GM12878 (cell line): ENCODE data around the gene TNFSF9. TPM values are rescaled to one million over a fixed set of nuclear protein-coding genes. Genes with fewer than 3 reads are reported as not detected.

ENCODE experiments used
- ATAC-seq: fragments of 200-7000 bp; cut with Tn5 transposase; 3 replicates; pipeline ENCODE4 v1.9.1; 2020; ENCODE audit warnings: mild to moderate bottlenecking, moderate library complexity
- BruUV-seq: library from RNA; stranded (reverse); fragments of 400-500 nt; replicated peaks from 2 replicates; lab custom pipeline; 2021; lab: Mats Ljungman, UMichigan
- CTCF ChIA-PET: fragments of 300-600 bp; sonication (Branson Sonifier 250); formaldehyde crosslinking; extraction: SDS; loops from one replicate; lab custom pipeline; 2021; ENCODE audit warnings: inconsistent platforms; lab: Yijun Ruan, JAX
- POLR2A ChIA-PET: fragments of 350-600 bp; formaldehyde crosslinking; extraction: SDS; loops from one replicate; lab custom pipeline; 2021; ENCODE audit warnings: inconsistent platforms; lab: Charles Lee
- RAD21 ChIA-PET: fragments of 300-600 bp; sonication (Branson Sonifier 250); formaldehyde crosslinking; loops from one replicate; lab custom pipeline; 2023; ENCODE audit warnings: antibody characterized with exemption; ENCODE audit not compliant: unreplicated experiment; lab: Charles Lee
- SMC1A ChIA-PET: fragments of 300-600 bp; sonication (Branson Sonifier 250); formaldehyde crosslinking; loops from one replicate; lab custom pipeline; 2023; ENCODE audit not compliant: unreplicated experiment, uncharacterized antibody; lab: Charles Lee
- DNase-seq: peaks from one replicate; pipeline ENCODE4 v3.0.0-alpha.2; 2011; ENCODE audit warnings: low read depth, low spot score
- FAIRE-seq: peaks from 3 replicates; lab custom pipeline; 2011; peaks lifted over from hg19 to GRCh38; lab: Jason Lieb, UNC
- H2AFZ ChIP-seq: 2 replicates; pipeline ENCODE4 v1.6.0; 2011; ENCODE audit warnings: low read depth, low read length, control low read depth; ENCODE audit not compliant: control insufficient read depth
- H3K27ac ChIP-seq: 2 replicates; pipeline ENCODE4 v1.5.1; 2011; ENCODE audit warnings: control low read depth; ENCODE audit not compliant: control insufficient read depth, insufficient read depth
- H3K27me3 ChIP-seq, 2 experiments: replicated peaks in 1 of 2; 2 replicates each; pipeline versions ENCODE4 v1.6.0 to v1.6.1; 2011; ENCODE audit warnings: low read length in 1 of 2; ENCODE audit not compliant: control insufficient read depth in 2 of 2, insufficient read depth in 2 of 2
- H3K36me3 ChIP-seq, 2 experiments: 2 replicates each; pipeline ENCODE4 v1.5.1; 2011; ENCODE audit warnings: low read length in 1 of 2; ENCODE audit not compliant: control insufficient read depth in 2 of 2, insufficient read depth in 2 of 2
- H3K4me1 ChIP-seq: 2 replicates; pipeline ENCODE4 v1.6.1; 2011; ENCODE audit warnings: mild to moderate bottlenecking, low read length, moderate library complexity, mixed read lengths; ENCODE audit not compliant: control insufficient read depth, insufficient read depth
- H3K4me2 ChIP-seq: 2 replicates; pipeline ENCODE4 v1.6.0; 2011; ENCODE audit warnings: control low read depth; ENCODE audit not compliant: control insufficient read depth, insufficient read depth
- H3K4me3 ChIP-seq: fragments of 200-600 bp; sonication (generic); 2 replicates; pipeline ENCODE4 v1.5.1; 2016
- H3K79me2 ChIP-seq: 2 replicates; pipeline ENCODE4 v1.6.0; 2011; ENCODE audit warnings: low read length; ENCODE audit not compliant: control insufficient read depth, insufficient read depth
- H3K9ac ChIP-seq: 2 replicates; pipeline ENCODE4 v1.8.0; 2011; ENCODE audit warnings: low read length, control low read depth, mixed read lengths; ENCODE audit not compliant: control insufficient read depth, insufficient read depth
- H3K9me3 ChIP-seq: replicated peaks from 3 replicates; pipeline ENCODE4 v1.5.1; 2011; ENCODE audit warnings: mild to moderate bottlenecking, low read length; ENCODE audit not compliant: control insufficient read depth, insufficient read depth
- H4K20me1 ChIP-seq: 2 replicates; pipeline ENCODE4 v1.6.0; 2011; ENCODE audit not compliant: control insufficient read depth, insufficient read depth
- ATF7 ChIP-seq: fragments of 450-650 bp; IDR thresholded peaks from 2 replicates; pipeline ENCODE4 v1.6.1; 2016; ENCODE audit warnings: low read depth, mild to moderate bottlenecking
- BACH1 ChIP-seq: fragments of 450-650 bp; IDR thresholded peaks from 2 replicates; pipeline ENCODE4 v1.6.1; 2017; ENCODE audit warnings: mild to moderate bottlenecking, borderline replicate concordance
- BCL11A ChIP-seq: IDR thresholded peaks from 2 replicates; pipeline ENCODE4 v1.6.1; 2011; ENCODE audit warnings: low read depth, low read length
- CHD1 ChIP-seq: IDR thresholded peaks from 2 replicates; pipeline ENCODE4 v1.6.1; 2012; ENCODE audit warnings: low read depth, low read length, improper control_type of control experiment
- EP300 ChIP-seq, 2 experiments: fragments of 150-350 bp in 1 of 2; IDR thresholded peaks; 2 replicates each; pipeline ENCODE4 v1.6.1; 2011 to 2012; ENCODE audit warnings: low read depth in 2 of 2, low read length in 2 of 2, borderline replicate concordance in 1 of 2, improper control_type of control experiment in 1 of 2, inconsistent platforms in 1 of 2; ENCODE audit not compliant: control insufficient read depth in 1 of 2
- EZH2 ChIP-seq: IDR thresholded peaks from 2 replicates; pipeline ENCODE4 v1.6.1; 2012; ENCODE audit warnings: low read depth, mild to moderate bottlenecking, control low read depth, inconsistent platforms, low read length, borderline replicate concordance; ENCODE audit not compliant: control insufficient read depth
- MEF2A ChIP-seq: IDR thresholded peaks from 2 replicates; pipeline ENCODE4 v1.6.1; 2011; ENCODE audit warnings: low read depth, mild to moderate bottlenecking, low read length, moderate library complexity; ENCODE audit not compliant: insufficient read depth
- MXI1 ChIP-seq: fragments of 150-350 bp; IDR thresholded peaks from 2 replicates; pipeline ENCODE4 v1.6.1; 2011; ENCODE audit warnings: low read depth, mild to moderate bottlenecking, inconsistent platforms, low read length, improper control_type of control experiment
- POU2F2 ChIP-seq: IDR thresholded peaks from 3 replicates; pipeline ENCODE4 v1.6.1; 2011; ENCODE audit warnings: low read depth, mild to moderate bottlenecking, low read length, borderline replicate concordance
- SUPT20H ChIP-seq: IDR thresholded peaks from 2 replicates; pipeline ENCODE4 v1.6.1; 2011; ENCODE audit warnings: low read depth, mild to moderate bottlenecking, low read length, moderate library complexity, borderline replicate concordance; ENCODE audit not compliant: control insufficient read depth
- WGBS: methylation state at CpG from one replicate; pipeline ENCODE4 v1.1.6; 2016; ENCODE audit warnings: low lambda C conversion rate; ENCODE audit not compliant: insufficient replicate concordance, insufficient coverage; ENCODE audit errors: missing lambda C conversion rate; 5-methylcytosine and 5-hydroxymethylcytosine counted together
- in situ Hi-C: fragments of 300-500 bp; cut with MboI; formaldehyde crosslinking; loops from 9 replicates; pipeline ENCODE4 v1.14.3; 2018; ENCODE audit warnings: mixed read lengths
- intact Hi-C: fragments of 100-400 bp; cut with micrococcal nuclease; formaldehyde crosslinking; loops from one replicate; pipeline ENCODE4 v1.14.2; 2022; ENCODE audit not compliant: unreplicated experiment
- polyA plus RNA-seq, 11 experiments: library from polyadenylated mRNA; depleted of rRNA in 4 of 11; unstranded in 6 of 11; stranded (reverse) in 5 of 11; fragments of >200 nt; fragmentation: Nextera tagmentation in 4 of 11; fragmentation: Illumina TruSeq in 1 of 11; extraction: Ambion mirVana in 4 of 11; extraction: Trizol in 1 of 11; gene quantifications; 1 replicate in 1 of 11; 2 replicates in 10 of 11; pipeline versions ENCODE4 v1.2.1 to v1.2.3, GENCODE V29; 2011 to 2016; ENCODE audit warnings: inconsistent platforms in 2 of 11, missing spikeins in 2 of 11, low read depth in 1 of 11
- total RNA-seq, 4 experiments: library from RNA; depleted of rRNA in 3 of 4; stranded (reverse); fragments of >200 nt in 3 of 4; fragmentation: Illumina TruSeq in 1 of 4; extraction: Trizol in 1 of 4; gene quantifications; 2 replicates each; pipeline versions ENCODE4 v1.2.1 to v1.2.3, GENCODE V29; 2013 to 2021
- TF ChIP-seq, protein P1 (sequence below): fragments of 450-650 bp; formaldehyde crosslinking; IDR thresholded peaks from 2 replicates; pipeline ENCODE4 v1.5.0; 2022; ENCODE audit warnings: mild to moderate bottlenecking, missing genetic modification characterization
- TF ChIP-seq, protein P2 (sequence below): fragments of 450-650 bp; IDR thresholded peaks from 2 replicates; pipeline ENCODE4 v1.6.1; 2017; ENCODE audit warnings: antibody characterized with exemption, mild to moderate bottlenecking, moderate library complexity

The TNFSF9 gene
- total and polyA plus RNA-seq, 10 of the 15 experiments (the other 5 are each of a cell fraction or from before 2014, with no cell fraction given): 6.2 to 75.3 (median 22.1) TPM

DNA sequence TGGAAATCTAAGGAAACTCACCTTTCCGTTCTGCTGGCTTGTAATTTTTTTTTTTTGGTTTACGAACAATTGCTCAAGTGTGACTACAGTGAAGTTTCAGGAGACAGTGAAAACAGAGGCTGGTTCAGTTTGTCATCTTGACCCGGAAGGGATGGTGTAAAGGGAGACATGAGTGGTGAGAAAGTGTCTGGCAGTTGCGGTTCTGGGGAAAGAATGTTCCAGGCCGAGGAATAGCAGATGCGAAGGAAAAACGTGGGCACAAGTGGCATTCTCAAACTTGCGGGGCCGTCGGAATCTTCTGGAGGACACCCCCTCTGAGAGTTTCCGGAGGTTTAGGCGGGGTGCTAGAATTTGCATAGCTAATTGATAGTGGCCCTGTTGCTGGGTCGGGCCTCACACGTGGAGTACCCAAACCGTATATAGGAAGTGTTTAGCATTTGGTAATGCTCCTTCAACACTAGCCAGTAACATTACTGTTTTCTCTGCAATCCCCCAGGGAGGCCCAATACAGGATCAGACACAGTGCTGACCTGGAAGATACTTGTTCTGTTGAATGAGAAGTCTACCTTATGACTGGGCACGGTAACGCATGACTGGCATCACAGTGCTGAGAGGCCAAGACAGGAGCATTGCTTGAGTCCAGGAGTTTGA lies 2.8 kb upstream of the TNFSF9 start:
- POLR2A ChIA-PET: interaction anchor here (0.6 to 1.4 kb wide), 10 partner anchors 8 to 103 kb away, joined by 3 to 10 read pairs (median 4); partner anchors contain the start of gene CD70
- no peak for TF ChIP-seq EZH2
- no peak for TF ChIP-seq SUPT20H
- TF ChIP-seq, protein P1, sequence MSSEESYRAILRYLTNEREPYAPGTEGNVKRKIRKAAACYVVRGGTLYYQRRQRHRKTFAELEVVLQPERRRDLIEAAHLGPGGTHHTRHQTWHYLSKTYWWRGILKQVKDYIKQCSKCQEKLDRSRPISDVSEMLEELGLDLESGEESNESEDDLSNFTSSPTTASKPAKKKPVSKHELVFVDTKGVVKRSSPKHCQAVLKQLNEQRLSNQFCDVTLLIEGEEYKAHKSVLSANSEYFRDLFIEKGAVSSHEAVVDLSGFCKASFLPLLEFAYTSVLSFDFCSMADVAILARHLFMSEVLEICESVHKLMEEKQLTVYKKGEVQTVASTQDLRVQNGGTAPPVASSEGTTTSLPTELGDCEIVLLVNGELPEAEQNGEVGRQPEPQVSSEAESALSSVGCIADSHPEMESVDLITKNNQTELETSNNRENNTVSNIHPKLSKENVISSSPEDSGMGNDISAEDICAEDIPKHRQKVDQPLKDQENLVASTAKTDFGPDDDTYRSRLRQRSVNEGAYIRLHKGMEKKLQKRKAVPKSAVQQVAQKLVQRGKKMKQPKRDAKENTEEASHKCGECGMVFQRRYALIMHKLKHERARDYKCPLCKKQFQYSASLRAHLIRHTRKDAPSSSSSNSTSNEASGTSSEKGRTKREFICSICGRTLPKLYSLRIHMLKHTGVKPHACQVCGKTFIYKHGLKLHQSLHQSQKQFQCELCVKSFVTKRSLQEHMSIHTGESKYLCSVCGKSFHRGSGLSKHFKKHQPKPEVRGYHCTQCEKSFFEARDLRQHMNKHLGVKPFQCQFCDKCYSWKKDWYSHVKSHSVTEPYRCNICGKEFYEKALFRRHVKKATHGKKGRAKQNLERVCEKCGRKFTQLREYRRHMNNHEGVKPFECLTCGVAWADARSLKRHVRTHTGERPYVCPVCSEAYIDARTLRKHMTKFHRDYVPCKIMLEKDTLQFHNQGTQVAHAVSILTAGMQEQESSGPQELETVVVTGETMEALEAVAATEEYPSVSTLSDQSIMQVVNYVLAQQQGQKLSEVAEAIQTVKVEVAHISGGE (CRISPR knock-in tag): 0 out of 2 replicates have a peak, but pooled peaks have one; percentile 13
- TF ChIP-seq MXI1: peak; percentile 84; the same call in 1 of the 2 replicates
- no peak for TF ChIP-seq BACH1
- peak; percentile 9 to 71; a peak in 2 of 4 replicates for TF ChIP-seq EP300 (IDR thresholded peaks at IDR 0.05; ENCODE audit: borderline replicate concordance in 1 of 2, control insufficient read depth in 1 of 2, low read depth in 2 of 2, low read length in 2 of 2)
- TF ChIP-seq MEF2A: 0 out of 2 replicates have a peak, but pooled peaks have one; percentile 2
- 0 out of 2 replicates have a peak, but pooled peaks have one; percentile 19 for TF ChIP-seq BCL11A
- no peak for TF ChIP-seq CHD1
- peak; percentile 92 for TF ChIP-seq ATF7
- TF ChIP-seq, protein P2, sequence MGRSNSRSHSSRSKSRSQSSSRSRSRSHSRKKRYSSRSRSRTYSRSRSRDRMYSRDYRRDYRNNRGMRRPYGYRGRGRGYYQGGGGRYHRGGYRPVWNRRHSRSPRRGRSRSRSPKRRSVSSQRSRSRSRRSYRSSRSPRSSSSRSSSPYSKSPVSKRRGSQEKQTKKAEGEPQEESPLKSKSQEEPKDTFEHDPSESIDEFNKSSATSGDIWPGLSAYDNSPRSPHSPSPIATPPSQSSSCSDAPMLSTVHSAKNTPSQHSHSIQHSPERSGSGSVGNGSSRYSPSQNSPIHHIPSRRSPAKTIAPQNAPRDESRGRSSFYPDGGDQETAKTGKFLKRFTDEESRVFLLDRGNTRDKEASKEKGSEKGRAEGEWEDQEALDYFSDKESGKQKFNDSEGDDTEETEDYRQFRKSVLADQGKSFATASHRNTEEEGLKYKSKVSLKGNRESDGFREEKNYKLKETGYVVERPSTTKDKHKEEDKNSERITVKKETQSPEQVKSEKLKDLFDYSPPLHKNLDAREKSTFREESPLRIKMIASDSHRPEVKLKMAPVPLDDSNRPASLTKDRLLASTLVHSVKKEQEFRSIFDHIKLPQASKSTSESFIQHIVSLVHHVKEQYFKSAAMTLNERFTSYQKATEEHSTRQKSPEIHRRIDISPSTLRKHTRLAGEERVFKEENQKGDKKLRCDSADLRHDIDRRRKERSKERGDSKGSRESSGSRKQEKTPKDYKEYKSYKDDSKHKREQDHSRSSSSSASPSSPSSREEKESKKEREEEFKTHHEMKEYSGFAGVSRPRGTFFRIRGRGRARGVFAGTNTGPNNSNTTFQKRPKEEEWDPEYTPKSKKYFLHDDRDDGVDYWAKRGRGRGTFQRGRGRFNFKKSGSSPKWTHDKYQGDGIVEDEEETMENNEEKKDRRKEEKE: no peak
- TF ChIP-seq POU2F2: peak; percentile 98

More for the DNA sequence above, 2.8 kb upstream of the TNFSF9 start:
- CTCF ChIA-PET: interaction anchor here (0.7 to 1.3 kb wide), 4 partner anchors 10 to 105 kb away, joined by 3 to 8 read pairs (median 4); no protein-coding TSS in a partner anchor
- DNase-seq (peak; percentile 96), FAIRE-seq (peak; percentile 91), ATAC-seq (peak; percentile 71)
- Histone ChIP-seq H3K79me2 (peaks cover 42% of the 10 kb centered on the region), H3K4me2 (peak overlapping the region; percentile 73), H3K36me3 (no peaks in the 10 kb centered on the region), H3K9ac (peak overlapping the region; percentile 74), H4K20me1 (no peaks in the 10 kb centered on the region), H3K27me3 (no peaks in the 10 kb centered on the region), H3K27ac (peak overlapping the region; percentile 83), H2AFZ (peak overlapping the region; percentile 38), H3K4me3 (peak overlapping the region; percentile 99; the same call in 1 of the 2 replicates), H3K4me1 (peaks cover 34% of the 10 kb centered on the region), H3K9me3 (no peaks in the 10 kb centered on the region)
- SMC1A ChIA-PET: interaction anchor here (0.7 to 1.6 kb wide), 8 partner anchors 8 to 146 kb away, joined by 3 to 4 read pairs (median 3); no protein-coding TSS in a partner anchor
- RAD21 ChIA-PET: interaction anchor here (0.7 to 1.9 kb wide), 10 partner anchors 8 to 245 kb away, joined by 3 to 15 read pairs (median 6); partner anchors contain the start of genes TNFSF14 and VAV1
- in situ Hi-C loops: loop anchor here (10.0 kb wide), 1 partner anchor 1177 kb away; the partner anchor contains the start of gene FCER2
- WGBS: 1% methylated on average over 17 of the region's 17 CpGs
- intact Hi-C loops: loop anchor here (2.0 kb wide), 1 partner anchor 73 kb away; no protein-coding TSS in a partner anchor
- BruUV-seq: no TSS peak
